PC-3 (cell line): ENCODE measurements around the gene CEP85L.

Source experiments
- CTCF ChIP-seq: fragments of 300-600 bp; sonication (generic); conservative IDR thresholded peaks from 2 replicates; pipeline ENCODE4 v1.5.1; 2017; ENCODE audit warnings: antibody characterized with exemption, low read depth, mild to moderate bottlenecking, low read length
- EZH2 ChIP-seq: fragments of 300-600 bp; sonication (generic); IDR thresholded peaks from one replicate; pipeline ENCODE4 v1.6.1; 2017; ENCODE audit warnings: antibody characterized with exemption, mild to moderate bottlenecking, low read length; ENCODE audit not compliant: unreplicated experiment

GRCh38 chr6:118530942-118531341 is 120.4 kb downstream of the CEP85L start:
- TF ChIP-seq EZH2 (no peak), CTCF (no peak)
